ENCODE data around the gene TCEAL4.
"Not testable (repeated sequence)": the region's sequence is repeated elsewhere in the genome, so short reads cannot be mapped to it uniquely, and the experiment has no call there.

The TCEAL4 gene

GRCh38 chrX:103586659-103587058 lies 1.3 kb downstream of the TCEAL4 start:
- no peak for DNase-seq (ENCODE audit: low read depth in 4 of 4, low spot score in 1 of 4)

- not testable (repeated sequence) for DNase-seq (ENCODE audit: low read depth in 4 of 4, low spot score in 1 of 4)
These were observed 7.0 kb downstream of the TCEAL4 start for GRCh38 chrX:103592295-103592694.

- not testable (repeated sequence) for DNase-seq (ENCODE audit: low read depth in 4 of 4, low spot score in 1 of 4)
These were observed 9.9 kb downstream of the TCEAL4 start for GRCh38 chrX:103595202-103595601.

GRCh38 chrX:103607364-103608305 lies 22.3 kb downstream of the TCEAL4 start, which contains the start of gene TCEAL3:
TCEAL3 (plus strand) TSS chrX:103607963; CDS start chrX:103609065, 1,102 bp downstream.
- no peak for DNase-seq (ENCODE audit: low read depth in 4 of 4, low spot score in 1 of 4)

- no peak for DNase-seq (ENCODE audit: low read depth in 4 of 4, low spot score in 1 of 4)
These were observed 23.1 kb downstream of the TCEAL4 start for GRCh38 chrX:103608306-103608963.

- DNase-seq (ENCODE audit: low read depth in 4 of 4, low spot score in 1 of 4): no peak
These were observed 25.0 kb downstream of the TCEAL4 start for GRCh38 chrX:103610282-103610681.

- DNase-seq (ENCODE audit: low read depth in 4 of 4, low spot score in 1 of 4): no peak
These were observed 28.1 kb downstream of the TCEAL4 start for GRCh38 chrX:103613362-103613890.

GRCh38 chrX:103614999-103615398 lies 29.7 kb downstream of the TCEAL4 start:
- DNase-seq (ENCODE audit: low read depth in 4 of 4, low spot score in 1 of 4): no peak

GRCh38 chrX:103615781-103616371 lies 30.6 kb downstream of the TCEAL4 start:
- no peak for DNase-seq (ENCODE audit: low read depth in 4 of 4, low spot score in 1 of 4)

GRCh38 chrX:103616676-103617186 lies 31.4 kb downstream of the TCEAL4 start:
- no peak for DNase-seq (ENCODE audit: low read depth in 4 of 4, low spot score in 1 of 4)

GRCh38 chrX:103624111-103624510 lies 38.8 kb downstream of the TCEAL4 start:
- DNase-seq (ENCODE audit: low read depth in 4 of 4, low spot score in 1 of 4): no peak

GRCh38 chrX:103626855-103627254 lies 41.5 kb downstream of the TCEAL4 start:
- no peak for DNase-seq (ENCODE audit: low read depth in 4 of 4, low spot score in 1 of 4)

GRCh38 chrX:103628386-103629317 lies 43.3 kb downstream of the TCEAL4 start, which contains the start of gene TCEAL1:
TCEAL1 (plus strand) TSS chrX:103628975; CDS start chrX:103629917, 942 bp downstream.
- DNase-seq (ENCODE audit: low read depth in 4 of 4, low spot score in 1 of 4): no peak

GRCh38 chrX:103629318-103630170 lies 44.2 kb downstream of the TCEAL4 start:
- DNase-seq (ENCODE audit: low read depth in 4 of 4, low spot score in 1 of 4): no peak

- DNase-seq (ENCODE audit: low read depth in 4 of 4, low spot score in 1 of 4): no peak
These were observed 44.8 kb downstream of the TCEAL4 start for GRCh38 chrX:103630171-103630511.

GRCh38 chrX:103631145-103631544 lies 45.8 kb downstream of the TCEAL4 start:
- no peak for DNase-seq (ENCODE audit: low read depth in 4 of 4, low spot score in 1 of 4)

GRCh38 chrX:103635436-103635835 lies 50.1 kb downstream of the TCEAL4 start:
- no peak for DNase-seq (ENCODE audit: low read depth in 4 of 4, low spot score in 1 of 4)
